GM18517 (cell line): Measurements from ENCODE around the gene ST3GAL6.
"Not testable (repeated sequence)": the region's sequence is repeated elsewhere in the genome, so short reads cannot be mapped to it uniquely, and the experiment has no call there.

Experiments
- ATAC-seq: cut with Tn5 transposase; IDR thresholded peaks from one replicate; pipeline ENCODE4 v1.9.1; 2021; ENCODE audit warnings: mild to moderate bottlenecking, moderate library complexity; ENCODE audit not compliant: unreplicated experiment

ST3GAL6 gene

DNA sequence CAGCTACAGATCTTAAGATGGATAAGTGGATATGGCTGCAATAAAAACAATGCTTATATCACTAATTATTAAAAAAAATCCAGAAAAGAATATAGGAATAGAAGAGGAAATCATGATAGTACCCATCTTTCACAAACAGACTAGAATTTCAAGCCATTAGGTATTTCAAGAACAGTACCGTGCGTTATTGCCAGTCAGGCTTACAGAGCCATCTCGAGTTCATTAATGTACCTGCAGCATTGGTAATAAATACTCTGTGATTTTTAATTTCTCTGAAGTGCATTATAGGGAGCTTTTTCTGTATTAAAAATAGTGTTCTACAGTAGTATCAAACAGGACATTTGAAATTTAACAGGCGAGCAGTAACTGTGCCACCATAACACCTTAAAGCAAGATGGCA is 35.7 kb downstream of the ST3GAL6 start:
- ATAC-seq, result no peak

DNA sequence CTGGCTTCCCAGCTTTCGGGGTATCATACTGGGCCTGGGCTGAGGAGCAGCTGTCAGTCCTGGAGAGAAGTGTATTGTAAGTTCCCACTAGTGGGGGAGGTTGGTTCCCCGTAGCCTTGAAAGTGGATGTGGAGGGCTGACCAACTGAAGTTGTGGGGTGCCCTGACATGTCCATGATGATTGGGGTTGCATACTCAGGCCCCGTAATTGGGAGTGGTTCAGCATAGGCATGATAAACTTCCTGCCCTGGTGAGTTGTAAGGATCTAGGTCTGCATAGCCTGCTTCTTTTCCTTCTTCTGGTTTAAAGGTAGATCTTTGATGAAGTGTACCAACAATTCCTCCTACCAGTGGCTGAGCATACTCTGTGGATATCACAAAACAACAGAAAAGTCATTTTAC is 36.3 kb downstream of the ST3GAL6 start:
- no peak for ATAC-seq

DNA sequence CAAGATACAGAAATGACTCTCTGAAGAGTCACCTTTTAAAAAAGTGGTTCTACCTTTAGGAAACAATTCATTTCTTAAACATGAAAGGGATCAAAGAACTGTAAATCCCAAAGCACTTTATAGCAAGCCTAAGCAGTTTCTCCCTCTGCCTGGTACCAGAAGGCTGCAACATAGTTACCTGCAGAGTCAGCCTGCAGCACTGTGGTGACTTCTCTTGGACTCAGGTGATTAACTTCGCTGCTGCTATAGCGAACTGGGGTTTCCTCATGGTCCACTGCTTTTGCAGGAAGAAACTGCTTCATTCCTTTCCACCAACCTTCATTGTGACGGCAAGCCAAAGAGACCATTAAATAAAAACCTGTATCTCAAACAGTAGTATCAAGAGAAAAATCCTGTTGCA is 37.3 kb downstream of the ST3GAL6 start:
- no peak for ATAC-seq

DNA sequence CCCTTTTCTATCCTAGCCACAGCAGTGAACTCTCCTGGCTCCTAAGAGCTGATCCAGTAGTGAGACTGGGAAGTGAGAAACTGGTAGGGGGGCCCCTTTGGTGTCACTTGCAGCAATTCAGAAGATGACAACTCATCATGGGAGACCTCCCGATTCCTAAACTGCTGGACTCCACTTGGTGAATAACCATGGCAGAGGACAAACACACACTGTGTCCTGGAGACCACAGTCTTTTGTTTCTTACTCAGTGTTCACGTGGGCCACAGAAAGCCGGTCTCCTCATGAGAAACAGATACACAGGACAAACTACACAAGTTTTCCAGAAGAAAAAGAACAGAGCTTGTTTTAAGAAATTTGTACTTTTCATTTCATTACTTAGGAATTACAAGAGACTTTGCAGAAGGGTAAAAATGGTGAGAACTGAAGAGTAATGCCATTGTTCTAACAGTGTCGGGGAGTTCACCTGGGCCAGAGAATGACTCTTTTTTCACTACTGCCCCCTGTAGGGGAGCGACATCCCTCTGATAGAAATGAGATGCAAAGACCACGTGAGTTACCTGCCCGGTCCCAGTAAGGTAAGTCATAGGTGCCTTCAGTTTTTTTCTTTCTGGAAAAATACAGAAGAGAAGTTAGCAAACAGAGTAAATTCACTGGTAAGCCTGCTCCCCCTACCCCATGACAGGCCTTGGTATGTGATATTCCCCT is 38.1 kb downstream of the ST3GAL6 start:
- no peak for ATAC-seq

DNA sequence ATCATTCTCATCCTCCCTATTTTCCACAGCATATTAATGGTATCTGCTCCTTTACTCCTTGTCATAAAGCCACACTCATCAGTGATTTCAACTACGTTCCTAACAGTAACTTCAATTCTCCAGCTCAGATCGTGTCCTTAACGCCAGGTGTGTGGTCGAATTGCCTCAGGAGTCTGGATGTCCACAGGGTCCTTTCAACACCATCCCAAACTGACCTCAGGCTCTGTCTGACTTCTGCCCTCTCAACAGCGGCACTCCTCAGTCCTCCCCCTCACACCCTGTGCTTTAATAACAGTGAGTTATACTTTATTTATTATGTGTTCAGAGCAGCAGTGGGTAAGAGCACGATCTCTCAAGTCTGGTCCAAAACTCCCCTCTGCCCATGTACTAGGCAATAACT is 42.4 kb downstream of the ST3GAL6 start:
- no peak for ATAC-seq

DNA sequence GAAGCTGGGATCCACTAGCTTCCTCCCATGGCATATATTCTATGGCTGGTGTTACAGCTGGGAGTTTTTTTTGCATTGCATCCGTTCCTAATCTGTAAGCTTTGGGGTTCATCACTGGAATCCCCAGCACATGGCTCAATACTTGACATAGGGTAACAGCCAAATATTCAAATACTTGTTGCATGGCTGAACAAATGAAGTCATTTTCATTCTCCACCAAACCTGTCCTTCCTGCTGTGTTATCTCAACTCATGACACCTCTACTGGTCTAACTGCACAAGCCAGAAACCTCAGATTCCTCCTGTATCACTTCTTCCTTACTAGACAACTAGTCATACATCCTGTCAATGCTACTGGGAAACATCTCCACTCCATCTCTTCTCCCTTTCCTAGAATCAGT is 43.4 kb downstream of the ST3GAL6 start:
- no peak for ATAC-seq

DNA sequence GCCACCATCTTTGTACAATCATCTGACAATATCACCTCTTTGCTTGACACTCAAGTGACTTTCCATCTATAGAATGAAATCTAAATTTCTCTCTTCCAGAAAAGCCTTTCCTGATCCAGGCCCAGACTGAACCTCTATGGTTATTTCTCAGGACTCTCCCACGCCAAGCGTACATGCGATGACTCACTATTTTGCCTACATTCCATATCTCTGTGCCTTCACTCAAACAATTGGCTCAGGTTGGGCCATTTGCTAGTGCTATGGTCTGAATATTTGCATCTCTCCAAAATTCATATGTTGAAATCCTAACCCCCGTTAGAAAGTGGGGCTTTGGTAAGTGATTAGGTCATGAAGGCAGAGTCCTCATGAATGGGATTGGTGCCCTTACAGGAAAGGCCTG is 43.9 kb downstream of the ST3GAL6 start:
- ATAC-seq, result no peak

DNA sequence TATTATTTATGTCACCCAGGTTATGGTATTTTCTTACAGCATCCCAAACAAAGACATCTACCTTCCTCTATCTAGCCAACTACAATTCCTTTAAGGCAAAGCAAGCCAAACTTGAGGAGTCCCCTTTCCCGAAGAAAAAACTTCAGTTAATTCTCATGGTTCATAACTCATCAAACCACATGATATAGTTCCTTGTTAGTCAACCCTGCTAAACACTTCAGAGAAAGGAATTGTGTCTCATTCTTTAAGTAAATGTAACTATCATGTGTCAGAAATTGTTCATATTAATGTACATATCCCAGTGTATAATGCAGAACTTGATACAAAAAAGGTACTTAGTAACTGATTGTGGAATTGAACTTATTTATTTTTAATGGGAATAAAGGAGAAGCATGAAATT is 44.4 kb downstream of the ST3GAL6 start:
- ATAC-seq, result no peak

DNA sequence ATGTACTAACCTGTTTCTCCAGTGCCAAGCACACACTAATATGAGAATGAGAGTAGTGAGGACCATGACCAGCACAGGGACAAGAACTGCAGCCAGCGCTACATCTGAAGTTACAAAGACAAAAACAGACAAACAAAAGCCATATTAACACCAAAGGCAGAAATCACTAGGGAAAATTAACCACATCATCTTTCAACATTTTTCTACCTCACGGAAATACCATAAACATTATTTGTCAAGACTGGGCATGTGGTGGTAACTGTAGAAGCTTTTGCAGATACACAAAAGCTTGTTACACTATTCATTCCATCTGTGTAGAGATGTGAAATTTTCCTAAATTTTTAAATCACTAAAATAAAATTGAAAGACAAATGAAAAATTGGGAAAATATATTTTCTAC is 44.9 kb downstream of the ST3GAL6 start:
- no peak for ATAC-seq

DNA sequence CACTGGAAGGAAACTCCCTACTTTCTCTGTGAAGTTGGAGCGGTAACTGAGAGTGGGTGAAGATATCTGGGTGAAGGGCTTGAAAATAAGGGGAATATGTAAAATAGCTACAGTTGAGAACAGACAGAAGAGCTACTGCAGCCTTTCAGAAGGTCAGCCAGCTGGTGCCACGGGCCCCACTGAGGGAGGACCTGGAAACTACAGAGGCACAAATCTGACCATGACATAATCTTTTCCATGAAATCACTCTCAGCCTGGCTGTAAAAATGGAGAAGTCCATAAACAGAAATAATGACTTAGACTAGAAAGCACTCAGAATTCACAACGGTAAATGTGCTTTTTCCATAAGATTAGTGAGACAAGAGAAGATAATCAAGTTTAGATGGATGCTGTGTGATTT is 46.4 kb downstream of the ST3GAL6 start:
- no peak for ATAC-seq

DNA sequence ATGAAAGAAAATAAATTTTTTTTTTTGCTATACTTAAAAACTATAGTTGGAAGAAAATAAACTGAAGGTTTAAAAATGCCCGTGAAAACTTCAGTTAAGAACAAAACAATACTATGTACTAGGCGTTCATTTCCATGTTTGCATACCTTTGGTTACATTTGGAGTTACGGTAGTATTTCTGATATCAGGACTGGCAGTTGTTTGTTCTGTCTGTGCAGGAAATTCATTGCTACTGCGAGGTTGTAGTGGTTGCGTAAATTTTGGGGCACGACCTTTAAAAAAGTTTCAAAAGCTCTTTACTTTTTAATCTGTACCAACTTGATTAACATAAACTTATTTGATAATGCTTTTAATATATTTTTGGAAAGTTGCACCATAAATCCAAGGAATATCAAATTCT is 47.9 kb downstream of the ST3GAL6 start:
- ATAC-seq, result no peak

DNA sequence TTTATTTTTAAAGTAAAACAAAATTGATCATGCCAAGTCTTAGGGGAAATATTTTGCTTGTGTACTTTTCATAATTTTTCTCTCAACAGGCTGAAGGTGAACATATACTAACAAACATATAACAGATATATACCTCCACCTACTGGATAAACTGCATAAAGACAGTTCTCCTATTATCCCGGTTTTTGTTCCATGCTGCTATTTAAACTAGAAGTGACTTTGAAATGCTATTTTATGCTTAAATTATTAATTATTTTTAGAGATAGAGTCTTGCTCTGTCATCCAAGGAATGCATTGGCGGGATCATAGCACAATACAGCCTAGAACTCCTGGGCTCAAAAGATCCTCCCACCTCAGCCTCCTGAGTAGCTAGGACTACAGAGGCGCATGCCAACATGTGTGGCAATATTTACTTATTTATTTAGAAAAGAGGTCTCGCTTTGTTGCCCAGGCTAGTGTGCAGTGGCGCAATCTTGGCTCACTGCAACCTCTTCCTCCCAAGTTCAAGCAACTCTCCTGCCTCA is 49.8 kb downstream of the ST3GAL6 start:
- ATAC-seq, result peak; percentile 59

DNA sequence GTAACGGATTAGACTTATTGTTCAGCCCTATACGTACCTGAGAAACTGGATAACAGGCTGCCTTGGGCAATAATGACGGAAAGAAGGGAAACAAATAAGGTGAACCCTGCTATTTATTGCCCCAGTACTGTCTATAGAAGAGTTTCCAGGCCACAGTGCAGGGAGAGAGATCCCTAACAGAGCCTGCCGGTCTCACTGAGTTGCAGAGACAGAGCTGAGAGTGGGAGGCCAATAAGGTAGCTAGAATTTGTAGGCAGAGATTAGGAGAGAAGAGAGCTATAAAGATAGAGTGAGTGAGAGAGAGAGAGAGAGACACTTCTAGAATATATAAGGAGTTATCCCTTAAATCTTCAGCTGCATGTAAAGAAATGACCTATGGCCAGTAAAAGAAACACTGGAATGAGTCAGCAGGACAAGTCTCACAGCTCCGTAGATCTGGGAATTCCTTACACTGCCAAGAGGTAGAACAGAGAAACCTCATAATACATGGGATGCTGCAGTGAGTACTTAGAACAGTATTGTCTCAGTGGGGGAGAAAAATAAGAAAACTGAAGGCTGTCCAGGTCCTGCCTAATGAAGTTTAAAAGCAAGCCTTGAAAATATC is 51.8 kb downstream of the ST3GAL6 start:
- no peak for ATAC-seq

DNA sequence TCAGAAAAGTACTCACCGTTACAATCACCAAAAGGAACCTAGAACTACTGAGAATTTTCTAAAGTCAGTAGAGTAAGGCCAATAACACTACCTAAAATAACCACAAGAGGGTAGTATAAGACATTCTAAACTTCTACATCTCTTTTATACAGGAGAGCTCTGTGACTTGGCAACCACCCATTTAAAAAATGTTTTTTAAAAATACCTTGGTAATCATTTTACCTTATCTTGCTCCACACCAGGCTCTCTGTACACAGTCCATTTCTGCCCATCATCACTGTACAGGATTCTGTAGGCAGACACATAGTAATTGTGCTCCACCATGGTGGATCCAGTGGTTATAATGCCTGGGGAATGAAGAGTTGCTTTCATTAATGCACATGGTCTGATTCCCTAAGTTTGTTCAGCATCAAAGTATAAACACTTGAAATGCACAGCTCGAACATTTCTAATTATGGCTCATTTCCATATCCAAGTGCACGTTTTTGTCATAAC is 54.5 kb downstream of the ST3GAL6 start:
- peak; percentile 90 for ATAC-seq

DNA sequence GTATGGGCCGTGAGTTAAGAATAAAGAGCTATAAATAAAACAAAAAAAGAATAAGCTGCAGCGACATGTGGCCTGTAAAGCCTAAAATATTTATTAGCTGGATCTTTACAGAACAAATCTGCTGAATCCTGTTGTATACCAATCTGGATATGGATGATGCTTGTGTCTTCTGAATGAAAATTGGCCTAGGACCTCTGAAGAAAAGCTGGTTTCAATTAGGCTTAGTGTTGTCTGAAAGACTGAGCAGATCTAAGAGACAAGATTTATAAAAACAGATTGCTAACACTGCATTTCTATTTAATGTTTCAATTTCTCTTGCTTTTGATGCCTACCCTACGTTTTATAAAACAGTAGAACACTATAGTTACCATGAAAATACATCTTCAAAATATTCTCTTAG is 57.9 kb downstream of the ST3GAL6 start:
- no peak for ATAC-seq

DNA sequence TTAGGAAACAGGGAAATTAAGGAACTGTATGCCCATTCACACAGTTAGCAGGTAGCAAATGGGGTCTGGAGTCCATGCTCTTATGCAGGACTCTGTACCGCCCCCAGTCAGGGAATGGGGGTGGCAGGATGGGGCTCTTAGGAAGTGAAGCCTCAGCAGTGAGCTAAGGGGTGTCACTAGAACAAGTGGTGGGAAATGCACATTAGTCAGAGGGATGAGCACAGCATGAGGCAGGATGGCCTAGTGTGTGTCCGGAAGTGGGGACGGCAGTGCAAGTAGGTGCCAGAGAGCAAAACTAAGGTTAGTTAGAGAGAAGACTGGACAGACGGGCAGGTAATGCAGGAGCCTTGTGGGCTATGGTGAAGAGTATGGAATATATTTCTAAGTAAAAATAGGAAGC is 60.7 kb downstream of the ST3GAL6 start:
- ATAC-seq, result no peak

DNA sequence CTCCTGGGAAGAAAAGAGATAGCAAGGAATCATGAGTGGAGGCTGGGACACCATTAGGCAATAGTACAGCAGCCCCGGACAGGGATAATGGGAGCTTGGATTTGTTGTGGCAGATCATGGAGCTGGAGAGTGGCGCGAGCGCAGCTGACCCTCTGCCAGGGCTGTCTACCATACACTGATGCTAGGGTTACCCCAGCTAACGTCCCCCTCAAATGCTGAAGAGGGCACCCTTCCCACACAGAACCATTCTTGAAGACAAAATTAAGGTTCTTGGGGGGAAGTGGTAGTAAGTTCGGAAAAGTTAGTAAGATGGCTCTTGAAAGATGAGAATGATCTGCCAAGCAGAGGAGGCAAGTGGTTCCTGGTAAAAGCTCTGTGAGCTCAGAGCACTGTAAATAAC is 61.1 kb downstream of the ST3GAL6 start:
- no peak for ATAC-seq

DNA sequence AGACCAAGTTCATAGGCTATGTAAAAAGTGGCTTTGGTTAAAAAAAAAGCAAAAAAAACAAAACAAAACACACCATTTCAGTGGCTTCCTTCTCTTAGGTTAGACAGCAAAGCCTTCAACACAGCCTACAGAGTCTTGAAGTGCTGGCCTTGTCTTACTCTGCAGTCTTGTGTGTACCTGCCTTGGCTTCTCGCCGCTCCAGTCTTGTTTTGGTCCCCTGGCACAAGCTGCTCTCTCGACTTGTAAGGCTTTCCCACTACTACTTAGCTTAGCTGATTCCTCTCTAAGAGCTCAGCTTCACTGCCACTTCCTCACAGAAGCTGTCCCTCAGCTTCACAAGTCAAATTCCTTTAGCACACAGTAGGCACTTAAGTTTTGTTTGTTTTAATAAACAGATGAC is 63.0 kb downstream of the ST3GAL6 start:
- no peak for ATAC-seq

DNA sequence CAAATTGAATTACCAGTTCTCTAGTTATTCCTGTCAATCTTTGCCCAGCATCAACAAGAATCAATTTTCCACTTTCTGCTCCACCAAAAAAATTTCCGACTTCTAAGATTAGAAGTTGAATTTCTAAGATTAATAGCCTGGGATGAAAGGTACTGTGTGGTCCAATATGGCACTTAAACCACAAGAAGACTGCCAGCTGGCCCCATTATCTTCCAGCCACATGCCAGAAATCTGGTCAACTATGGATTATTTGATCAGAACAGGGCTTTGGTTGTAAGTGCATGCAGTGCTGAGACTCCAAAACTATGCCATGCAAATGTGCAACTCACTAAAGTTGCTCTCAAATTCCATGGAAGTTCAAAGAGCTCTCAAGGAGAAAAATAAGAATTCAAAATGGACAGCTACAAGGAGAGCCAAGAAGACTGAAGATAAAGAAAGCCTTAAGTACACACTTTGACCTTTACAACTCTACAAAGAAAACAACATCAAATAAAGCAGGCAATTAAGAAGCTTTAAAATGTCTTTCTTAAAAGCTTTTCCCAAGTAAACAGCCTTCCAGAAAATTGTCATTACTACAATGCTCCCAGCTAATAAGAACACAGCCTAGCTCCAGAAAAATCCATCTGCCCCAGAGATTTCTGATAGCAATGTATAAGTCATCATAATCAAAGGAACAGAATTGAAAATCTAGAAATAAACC is 64.2 kb downstream of the ST3GAL6 start:
- ATAC-seq, result no peak

DNA sequence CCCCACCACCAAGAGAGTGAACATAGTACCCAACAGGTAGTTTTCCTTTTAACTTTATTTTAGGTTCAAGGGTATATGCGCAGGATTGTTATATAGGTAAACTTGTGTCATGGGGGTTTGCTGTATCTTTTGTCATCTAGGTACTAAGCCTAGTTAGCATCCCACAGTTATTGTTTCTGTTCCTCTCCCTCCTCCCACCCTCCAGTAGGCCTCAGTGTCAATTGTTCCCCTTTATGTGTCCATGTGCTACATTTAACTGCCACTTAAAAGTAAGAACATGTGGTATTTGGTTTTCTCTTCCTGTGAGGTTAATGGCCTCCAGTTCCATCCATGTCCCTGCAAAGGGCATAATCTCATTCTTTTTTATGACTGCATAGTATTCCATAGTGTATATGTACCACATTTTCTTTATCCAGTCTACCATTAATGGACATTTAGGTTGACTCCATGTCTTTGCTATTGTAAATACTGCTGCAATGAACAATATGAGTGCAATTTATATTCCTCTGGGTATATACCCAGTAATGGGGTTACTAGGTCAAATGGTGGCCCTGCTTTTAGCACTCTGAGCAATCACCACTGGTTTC is 66.2 kb downstream of the ST3GAL6 start:
- no peak for ATAC-seq

DNA sequence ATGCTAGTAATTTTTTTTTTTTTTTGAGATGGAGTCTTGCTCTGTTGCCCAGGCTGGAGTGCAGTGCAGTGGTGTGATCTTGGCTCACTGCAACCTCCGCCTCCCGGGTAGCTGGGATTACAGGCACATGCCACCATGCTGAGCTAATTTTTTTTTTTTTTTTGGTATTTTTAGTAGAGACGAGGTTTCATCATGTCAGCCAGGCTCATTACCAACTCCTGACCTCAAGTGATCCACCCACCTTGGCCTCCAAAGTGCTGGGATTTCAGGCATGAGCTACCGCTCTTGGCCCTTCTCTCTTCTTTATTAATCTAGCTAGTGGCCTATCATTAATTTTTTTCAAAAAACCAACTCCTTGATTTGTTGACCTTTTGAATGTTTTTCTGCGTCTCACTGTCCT is 67.9 kb downstream of the ST3GAL6 start:
- not testable (repeated sequence) for ATAC-seq

DNA sequence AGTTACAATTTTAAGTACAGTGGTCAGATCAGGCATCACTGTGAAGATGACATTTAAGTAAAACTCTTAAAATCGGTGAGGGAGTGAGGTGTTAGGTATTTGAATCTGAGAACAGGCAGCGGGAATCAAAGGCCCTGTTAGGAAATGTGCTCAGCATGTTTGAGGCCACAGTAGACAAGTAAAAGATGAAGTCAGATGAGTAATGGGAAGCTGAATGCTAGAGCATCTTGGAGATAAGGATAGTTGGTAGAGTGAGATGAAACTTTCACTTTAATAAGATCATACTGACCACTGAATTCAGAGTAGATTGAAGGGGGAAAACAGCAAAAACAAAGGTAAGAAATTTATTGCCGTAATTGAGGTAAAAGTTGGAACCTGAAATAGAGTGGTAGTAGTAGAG is 76.7 kb downstream of the ST3GAL6 start:
- ATAC-seq, result no peak
